IMR-90 (cell line): Measurements from ENCODE around the gene DYNAP. TPM values are rescaled to one million over a fixed set of nuclear protein-coding genes. Genes with fewer than 3 reads are reported as not detected.

Source experiments
- ATAC-seq: fragments of 200-7000 bp; cut with Tn5 transposase; 2 replicates; pipeline ENCODE4 v1.9.1; 2020; ENCODE audit warnings: low read depth, mild to moderate bottlenecking, moderate library complexity
- BruUV-seq: library from RNA; stranded (reverse); fragments of 400-500 nt; replicated peaks from 2 replicates; lab custom pipeline; 2021; lab: Mats Ljungman, UMichigan
- CTCF ChIA-PET: fragments of 300-600 bp; formaldehyde crosslinking; extraction: SDS; loops from one replicate; lab custom pipeline; 2021; ENCODE audit warnings: antibody characterized with exemption; lab: Yijun Ruan, JAX
- POLR2A ChIA-PET: fragments of 300-600 bp; sonication (Branson Sonifier 250); formaldehyde crosslinking; loops from one replicate; lab custom pipeline; 2022; ENCODE audit warnings: antibody characterized with exemption; ENCODE audit not compliant: unreplicated experiment; lab: Charles Lee
- DNase-seq: peaks from one replicate; pipeline ENCODE4 v3.0.0; 2013
- H2AFZ ChIP-seq: replicated peaks from 2 replicates; pipeline ENCODE3; 2013; ENCODE audit warnings: low read length, mild to moderate bottlenecking; ENCODE audit not compliant: poor library complexity
- H2AK5ac ChIP-seq: 2 replicates; pipeline ENCODE4 v1.6.1; 2013; ENCODE audit warnings: low read depth, low read length, inconsistent platforms
- H2AK9ac ChIP-seq: replicated peaks from 2 replicates; pipeline ENCODE3; 2013; ENCODE audit warnings: mild to moderate bottlenecking, low read depth, low read length, moderate library complexity; ENCODE audit not compliant: poor library complexity
- H2BK120ac ChIP-seq: 2 replicates; pipeline ENCODE4 v1.6.1; 2013; ENCODE audit warnings: low read depth, low read length, inconsistent platforms
- H2BK15ac ChIP-seq: 3 replicates; pipeline ENCODE4 v1.6.1; 2013; ENCODE audit warnings: low read depth, low read length, inconsistent platforms
- H2BK20ac ChIP-seq: 2 replicates; pipeline ENCODE4 v1.6.1; 2013; ENCODE audit warnings: low read depth, mild to moderate bottlenecking, inconsistent platforms, low read length, moderate library complexity
- H2BK5ac ChIP-seq: 2 replicates; pipeline ENCODE4 v1.6.1; 2013; ENCODE audit warnings: mild to moderate bottlenecking, low read depth, low read length, inconsistent platforms; ENCODE audit not compliant: poor library complexity, severe bottlenecking
- H3K14ac ChIP-seq: replicated peaks from 2 replicates; pipeline ENCODE4 v1.6.1; 2013; ENCODE audit warnings: low read depth, low read length, inconsistent platforms
- H3K18ac ChIP-seq: 2 replicates; pipeline ENCODE4 v1.6.1; 2013; ENCODE audit warnings: low read depth, low read length, control low read depth
- H3K23ac ChIP-seq: 2 replicates; pipeline ENCODE4 v1.6.1; 2013; ENCODE audit warnings: low read depth, low read length, inconsistent platforms
- H3K27ac ChIP-seq: 2 replicates; pipeline ENCODE4 v1.5.1; 2013; ENCODE audit warnings: mild to moderate bottlenecking, control low read depth, low read length; ENCODE audit not compliant: insufficient read depth
- H3K27me3 ChIP-seq: 2 replicates; pipeline ENCODE4 v1.6.1; 2013; ENCODE audit warnings: low read length; ENCODE audit not compliant: control insufficient read depth, insufficient read depth
- H3K36me3 ChIP-seq: 2 replicates; pipeline ENCODE4 v1.6.1; 2013; ENCODE audit warnings: low read length, mixed read lengths; ENCODE audit not compliant: control insufficient read depth, insufficient read depth
- H3K4ac ChIP-seq: 2 replicates; pipeline ENCODE4 v1.6.1; 2013; ENCODE audit warnings: low read depth, low read length, inconsistent platforms
- H3K4me1 ChIP-seq: 2 replicates; pipeline ENCODE4 v1.6.1; 2013; ENCODE audit warnings: low read length, mixed read lengths; ENCODE audit not compliant: control insufficient read depth, insufficient read depth
- H3K4me2 ChIP-seq: 2 replicates; pipeline ENCODE4 v1.6.1; 2013; ENCODE audit warnings: low read depth, mild to moderate bottlenecking, control low read depth, low read length, moderate library complexity
- H3K4me3 ChIP-seq: 2 replicates; pipeline ENCODE4 v1.5.1; 2013; ENCODE audit warnings: low read depth, mild to moderate bottlenecking, control low read depth, low read length, moderate library complexity; ENCODE audit not compliant: insufficient read depth
- H3K56ac ChIP-seq: 2 replicates; pipeline ENCODE4 v1.6.1; 2013; ENCODE audit warnings: low read length, inconsistent platforms; ENCODE audit not compliant: insufficient read depth; ENCODE audit errors: extremely low read depth
- H3K79me1 ChIP-seq, 2 experiments: 2 replicates each; pipeline ENCODE4 v1.6.1; 2013; ENCODE audit warnings: low read length in 2 of 2, inconsistent platforms in 1 of 2, low read depth in 1 of 2
- H3K9ac ChIP-seq: 2 replicates; pipeline ENCODE4 v1.6.1; 2013; ENCODE audit warnings: low read depth, low read length, control low read depth
- H3K9me1 ChIP-seq: 2 replicates; pipeline ENCODE4 v1.6.1; 2013; ENCODE audit warnings: low read length, inconsistent platforms; ENCODE audit not compliant: insufficient read depth
- H3K9me3 ChIP-seq: 2 replicates; pipeline ENCODE4 v1.6.1; 2013; ENCODE audit warnings: low read length; ENCODE audit not compliant: control insufficient read depth, insufficient read depth
- H4K20me1 ChIP-seq: 2 replicates; pipeline ENCODE4 v1.6.1; 2013; ENCODE audit warnings: low read length, inconsistent platforms; ENCODE audit not compliant: insufficient read depth
- H4K5ac ChIP-seq: 2 replicates; pipeline ENCODE4 v1.6.1; 2013; ENCODE audit warnings: mild to moderate bottlenecking, low read depth, low read length, control low read depth
- H4K8ac ChIP-seq, 2 experiments: 2 replicates each; pipeline ENCODE4 v1.6.1; 2013; ENCODE audit warnings: low read depth in 2 of 2, low read length in 2 of 2, control low read depth in 1 of 2, inconsistent platforms in 1 of 2
- H4K91ac ChIP-seq: 2 replicates; pipeline ENCODE4 v1.6.1; 2013; ENCODE audit warnings: low read depth, low read length, inconsistent platforms; ENCODE audit not compliant: insufficient read depth
- CEBPB ChIP-seq: IDR thresholded peaks from 2 replicates; pipeline ENCODE4 v1.6.1; 2012; ENCODE audit warnings: low read depth, low read length, improper control_type of control experiment
- CTCF ChIP-seq: conservative IDR thresholded peaks from 2 replicates; pipeline ENCODE4 v1.5.1; 2012; ENCODE audit warnings: mild to moderate bottlenecking, low read depth, low read length, improper control_type of control experiment
- ELK1 ChIP-seq: fragments of 150-350 bp; IDR thresholded peaks from 2 replicates; pipeline ENCODE4 v1.6.1; 2016; ENCODE audit warnings: low read depth, mild to moderate bottlenecking, low read length, moderate library complexity, borderline replicate concordance
- MAFK ChIP-seq: IDR thresholded peaks from 2 replicates; pipeline ENCODE4 v1.6.1; 2012; ENCODE audit warnings: low read depth, low read length, improper control_type of control experiment
- MXI1 ChIP-seq: IDR thresholded peaks from 2 replicates; pipeline ENCODE4 v1.6.1; 2012; ENCODE audit warnings: low read depth, mild to moderate bottlenecking, low read length, moderate library complexity, borderline replicate concordance
- NFE2L2 ChIP-seq: fragments of 150-350 bp; IDR thresholded peaks from 2 replicates; pipeline ENCODE4 v1.6.1; 2016; ENCODE audit warnings: low read depth, mild to moderate bottlenecking, low read length
- RAD21 ChIP-seq: IDR thresholded peaks from 2 replicates; pipeline ENCODE4 v1.6.1; 2012; ENCODE audit warnings: low read length, improper control_type of control experiment
- RFX5 ChIP-seq: IDR thresholded peaks from 2 replicates; pipeline ENCODE4 v1.8.0; 2012; ENCODE audit warnings: low read depth, mild to moderate bottlenecking, low read length, moderate library complexity
- SMC3 ChIP-seq: fragments of 150-350 bp; IDR thresholded peaks from 2 replicates; pipeline ENCODE4 v1.6.1; 2016; ENCODE audit warnings: low read depth, mild to moderate bottlenecking, antibody characterized with exemption, low read length, moderate library complexity
- USF2 ChIP-seq: fragments of 150-350 bp; IDR thresholded peaks from 2 replicates; pipeline ENCODE4 v1.6.1; 2017; ENCODE audit warnings: mild to moderate bottlenecking, antibody characterized with exemption, low read length, low read depth
- WGBS, 2 experiments: methylation state at CpG; one replicate each; pipeline versions ENCODE4 v1.1.5 to v1.1.7; 2013; ENCODE audit warnings: missing lambda C conversion rate in 2 of 2; ENCODE audit not compliant: insufficient read length in 1 of 2; ENCODE audit errors: extremely low coverage in 2 of 2; 5-methylcytosine and 5-hydroxymethylcytosine counted together
- dilution Hi-C: fragments of 300-500 bp; cut with HindIII; formaldehyde crosslinking; loops from one replicate; pipeline ENCODE4 v1.14.3; 2018; ENCODE audit warnings: low sequenced_read_pairs; ENCODE audit not compliant: unreplicated experiment
- in situ Hi-C: fragments of 300-500 bp; cut with MboI; formaldehyde crosslinking; loops from 3 replicates; pipeline ENCODE4 v1.14.3; 2019; ENCODE audit warnings: low sequenced_read_pairs, inconsistent platforms, mixed read lengths
- intact Hi-C: fragments of 100-400 bp; cut with micrococcal nuclease; formaldehyde crosslinking; loops from 2 replicates; pipeline ENCODE4 v1.10.0; 2022
- polyA plus RNA-seq, 3 experiments: library from polyadenylated mRNA; depleted of rRNA; stranded (reverse); fragments of >200 nt; gene quantifications; 2 replicates each; pipeline ENCODE4 v1.2.3, GENCODE V29; 2012; ENCODE audit warnings: low replicate concordance in 1 of 3
- total RNA-seq: library from RNA; depleted of rRNA; stranded (reverse); fragments of >200 nt; gene quantifications from 2 replicates; pipeline ENCODE4 v1.2.3, GENCODE V29; 2012

DYNAP gene
- total and polyA plus RNA-seq, 2 of the 4 experiments (the other 2 are of a cell fraction), result not detected

GRCh38 chr18:54558609-54559585 is 32.1 kb upstream of the DYNAP start:
- no peak for TF ChIP-seq MAFK
- no peak for TF ChIP-seq USF2
- no peak for TF ChIP-seq CEBPB
- TF ChIP-seq RFX5, result no peak
- TF ChIP-seq NFE2L2, result no peak
- peak; percentile 57 for TF ChIP-seq CTCF
- TF ChIP-seq ELK1, result no peak
- peak; percentile 42 for TF ChIP-seq RAD21
- TF ChIP-seq MXI1, result no peak
- peak; percentile 46; the same call in 1 of the 2 replicates for TF ChIP-seq SMC3
- Histone ChIP-seq H3K4me1 (no peaks in the 10 kb centered on the region), H3K9ac (no peak overlapping the region), H3K18ac (no peak overlapping the region), H3K4ac (no peak overlapping the region), H3K14ac (no peak overlapping the region), H4K5ac (no peak overlapping the region), H2AFZ (no peak overlapping the region), H2BK15ac (no peak overlapping the region), H4K8ac (no peak overlapping the region), H2BK20ac (no peak overlapping the region), H3K4me3 (no peak overlapping the region), H2BK5ac (no peak overlapping the region), H2AK9ac (no peak overlapping the region), H3K9me1 (no peaks in the 10 kb centered on the region), H3K79me1 (no peaks in the 10 kb centered on the region), H2BK120ac (no peak overlapping the region), H3K9me3 (no peaks in the 10 kb centered on the region), H4K91ac (no peak overlapping the region), H3K27me3 (no peaks in the 10 kb centered on the region), H3K4me2 (no peak overlapping the region), H3K23ac (no peak overlapping the region), H3K56ac (no peak overlapping the region), H3K27ac (no peak overlapping the region), H2AK5ac (no peak overlapping the region), H3K36me3 (no peaks in the 10 kb centered on the region), H4K20me1 (no peaks in the 10 kb centered on the region)
- DNase-seq (peak; percentile 3), ATAC-seq (no peak)
- CTCF ChIA-PET, result interaction anchor here (0.6 kb wide), 1 partner anchor 8 kb away, joined by 4 read pairs; no protein-coding TSS in a partner anchor
- WGBS, 2 experiments, result no CpG with 5 or more reads among the region's 3 CpGs
- intact Hi-C loops (loop anchor here (2.0 kb wide), 1 partner anchor 112 kb away; no protein-coding TSS in a partner anchor), in situ Hi-C loops (loop anchor here (25.0 kb wide), 1 partner anchor 428 kb away; no protein-coding TSS in a partner anchor), dilution Hi-C loops (no loop called here)
- POLR2A ChIA-PET, result no interaction called here
- BruUV-seq, result no TSS peak
